ENCODE data around the gene SDC1. TPM values are rescaled to one million over a fixed set of nuclear protein-coding genes. Genes with fewer than 3 reads are reported as not detected.

SDC1 gene, protein sequence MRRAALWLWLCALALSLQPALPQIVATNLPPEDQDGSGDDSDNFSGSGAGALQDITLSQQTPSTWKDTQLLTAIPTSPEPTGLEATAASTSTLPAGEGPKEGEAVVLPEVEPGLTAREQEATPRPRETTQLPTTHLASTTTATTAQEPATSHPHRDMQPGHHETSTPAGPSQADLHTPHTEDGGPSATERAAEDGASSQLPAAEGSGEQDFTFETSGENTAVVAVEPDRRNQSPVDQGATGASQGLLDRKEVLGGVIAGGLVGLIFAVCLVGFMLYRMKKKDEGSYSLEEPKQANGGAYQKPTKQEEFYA
- 1,259 and 1,658 TPM in 2 replicates for total RNA-seq

DNA sequence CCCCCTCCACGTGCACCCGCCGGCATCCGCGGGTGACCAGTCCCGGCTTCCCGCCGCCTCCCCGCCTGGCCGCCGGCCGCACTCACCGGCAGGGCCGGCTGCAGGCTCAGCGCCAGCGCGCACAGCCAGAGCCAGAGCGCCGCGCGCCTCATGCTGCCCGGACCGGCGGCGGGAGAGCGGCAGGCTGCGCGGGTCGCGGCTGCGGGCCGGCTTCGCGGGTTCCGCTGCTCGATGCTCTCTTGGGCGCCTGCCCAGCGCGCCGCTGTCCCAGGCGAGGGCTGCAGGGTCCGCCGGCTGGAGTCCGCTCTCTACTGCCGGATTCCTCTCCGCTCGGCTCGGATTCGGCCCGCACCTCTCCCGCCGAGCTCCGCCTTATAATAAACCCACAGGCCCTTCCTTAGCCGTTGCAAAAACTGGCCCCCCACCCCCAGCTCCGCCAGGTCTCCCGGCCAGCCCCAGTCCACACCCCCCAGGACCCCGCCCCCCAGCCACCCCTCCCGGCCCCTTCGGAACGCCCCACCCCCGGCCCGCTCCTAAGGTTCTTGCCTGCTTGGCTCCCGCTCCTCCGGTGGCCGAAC, at the start of gene SDC1:
TSS of gene SDC1 (minus strand) at position 415 of the 578 bp plus-strand sequence. CDS start at position 152, 263 bp downstream.

Other genes starting within 250 kb of the SDC1 start
- 5.5 and 5.7 TPM in 2 replicates for gene WDR35, start 235.0 kb downstream of the SDC1 start, total RNA-seq
- gene MATN3, start 212.5 kb downstream of the SDC1 start, total RNA-seq = 1.9 and 3.7 TPM in 2 replicates
- 76.1 and 77.8 TPM in 2 replicates for gene LAPTM4A, start 173.5 kb downstream of the SDC1 start, total RNA-seq
- gene PUM2, start 125.7 kb upstream of the SDC1 start, total RNA-seq = 13.7 and 15.6 TPM in 2 replicates
- gene RHOB, start 221.9 kb upstream of the SDC1 start, total RNA-seq = 109 and 133 TPM in 2 replicates